Limb (tissue), 2 donors: ENCODE measurements around the gene MCRIP1.

ENCODE experiments used
- DNase-seq, 2 donors: peaks; one replicate each; pipeline ENCODE4 v3.0.0-alpha.2; 2016; ENCODE audit errors: extremely low spot score in 2 of 2

The MCRIP1 gene

DNA sequence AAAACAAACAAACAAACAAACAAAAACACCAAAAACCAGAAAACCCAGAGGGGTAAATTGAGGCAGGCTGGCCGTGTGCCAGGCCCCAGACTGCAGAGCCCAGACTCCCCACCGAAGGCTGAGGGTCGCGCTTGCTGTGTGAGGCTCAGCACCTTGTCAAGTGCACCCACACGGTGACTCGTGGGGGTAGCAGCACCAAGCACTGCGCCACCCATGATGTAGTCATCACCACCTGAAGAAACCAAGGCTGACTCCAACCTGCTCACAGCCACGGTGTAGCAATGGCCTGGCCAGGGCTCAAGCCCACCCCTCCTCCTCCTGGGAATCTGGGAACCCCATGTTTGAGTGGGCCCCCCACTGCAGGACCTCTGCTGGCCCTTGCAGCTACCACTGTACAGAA is 11.9 kb downstream of the MCRIP1 start:
- no peak for DNase-seq

DNA sequence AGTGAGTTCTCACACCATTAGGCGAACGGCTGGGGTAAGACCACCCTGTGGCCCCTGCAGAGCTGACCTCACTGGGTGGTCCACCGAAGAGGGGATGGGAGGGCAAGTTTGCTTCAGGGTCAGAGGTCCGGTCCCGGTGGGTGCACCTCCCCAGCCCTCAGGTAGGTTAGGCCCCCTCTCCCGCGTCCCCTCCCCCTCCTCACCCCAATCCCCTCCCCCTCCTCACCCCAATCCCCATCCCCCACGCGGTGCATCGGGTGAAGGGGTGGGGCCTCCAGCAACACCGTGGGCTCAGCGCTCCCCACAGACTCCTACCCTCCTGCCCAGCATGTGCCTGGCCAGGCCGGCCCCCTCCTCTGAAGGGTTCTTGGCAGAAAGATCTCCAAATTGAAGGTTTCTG is 13.4 kb downstream of the MCRIP1 start:
- no peak for DNase-seq

DNA sequence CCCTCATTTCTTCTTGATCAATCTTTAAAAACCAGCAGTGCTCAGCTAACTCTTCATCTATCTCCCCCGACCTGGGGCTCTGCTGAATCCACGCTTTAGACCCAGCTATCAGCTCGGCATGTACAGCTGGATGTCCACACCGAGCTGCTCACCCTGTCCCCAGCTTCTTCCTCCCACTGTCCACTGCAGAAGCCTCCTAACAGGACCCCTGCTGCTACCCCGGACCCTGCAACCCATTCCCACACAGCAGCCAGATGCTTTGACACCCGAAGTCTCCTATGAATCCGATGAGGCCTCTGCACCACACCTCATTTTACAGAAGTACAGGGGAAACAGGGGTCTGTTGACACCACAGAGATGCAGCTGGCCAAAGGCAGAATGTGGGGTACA is 15.3 kb downstream of the MCRIP1 start:
- DNase-seq, result no peak

DNA sequence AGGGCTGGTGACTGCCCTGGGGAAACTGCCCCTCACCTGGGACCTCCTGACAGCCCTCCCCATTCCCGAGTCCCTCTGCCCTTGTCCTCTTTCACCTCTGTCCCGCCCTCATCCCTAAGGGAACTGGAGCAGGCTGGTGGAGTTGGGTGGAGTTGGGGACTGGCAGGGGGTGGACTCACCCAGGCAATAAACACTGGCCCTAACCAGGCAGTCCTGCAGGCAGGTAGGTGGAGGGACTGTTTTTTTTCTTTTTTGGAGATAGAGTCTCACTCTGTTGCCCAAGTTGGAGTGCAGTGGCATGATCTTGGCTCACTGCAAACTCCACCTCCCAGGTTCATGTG is 17.5 kb downstream of the MCRIP1 start:
- no peak for DNase-seq

DNA sequence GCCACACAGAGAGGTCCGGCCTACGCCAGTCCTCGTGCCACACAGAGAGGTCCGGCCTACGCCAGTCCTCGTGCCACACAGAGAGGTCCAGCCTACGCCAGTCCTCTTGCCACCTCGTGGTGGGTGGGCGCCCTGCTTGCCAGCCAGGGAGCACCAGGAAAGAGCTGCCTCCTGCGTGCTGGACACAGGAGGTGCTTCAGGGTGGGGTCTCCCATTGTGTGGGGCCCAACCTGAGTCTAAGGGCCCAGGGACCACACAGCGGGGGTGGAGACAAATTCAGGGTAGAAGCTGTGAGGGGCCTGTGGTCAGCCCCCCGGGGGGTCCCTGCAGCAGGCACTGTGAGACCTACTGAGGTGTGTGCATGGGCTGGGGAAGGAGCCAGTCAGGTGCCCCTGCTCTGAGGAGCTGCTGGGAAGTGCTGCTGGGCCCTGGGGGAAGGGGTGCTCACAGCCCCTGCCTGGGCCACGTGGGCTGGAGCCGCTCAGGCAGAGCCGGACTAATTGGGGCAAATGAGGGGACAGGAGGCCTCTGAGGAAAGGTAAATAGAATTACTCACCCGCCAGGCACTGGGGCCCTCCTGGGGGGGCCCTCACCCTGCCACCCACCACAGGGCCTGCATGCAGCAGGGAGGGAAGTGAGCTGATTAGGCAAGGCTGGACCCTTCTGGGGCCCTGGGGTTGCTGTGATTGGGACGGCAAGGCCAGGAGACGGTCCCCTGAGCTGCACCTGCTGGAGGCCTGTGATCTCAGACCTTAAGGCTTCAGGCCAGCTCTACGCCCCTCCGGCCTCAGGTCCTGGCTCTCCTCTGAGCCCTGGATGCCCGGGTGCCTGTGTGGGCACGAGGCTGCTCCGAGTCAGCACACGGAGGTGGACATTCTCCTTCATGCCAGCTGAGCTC is 18.1 kb downstream of the MCRIP1 start:
- DNase-seq, result no peak

DNA sequence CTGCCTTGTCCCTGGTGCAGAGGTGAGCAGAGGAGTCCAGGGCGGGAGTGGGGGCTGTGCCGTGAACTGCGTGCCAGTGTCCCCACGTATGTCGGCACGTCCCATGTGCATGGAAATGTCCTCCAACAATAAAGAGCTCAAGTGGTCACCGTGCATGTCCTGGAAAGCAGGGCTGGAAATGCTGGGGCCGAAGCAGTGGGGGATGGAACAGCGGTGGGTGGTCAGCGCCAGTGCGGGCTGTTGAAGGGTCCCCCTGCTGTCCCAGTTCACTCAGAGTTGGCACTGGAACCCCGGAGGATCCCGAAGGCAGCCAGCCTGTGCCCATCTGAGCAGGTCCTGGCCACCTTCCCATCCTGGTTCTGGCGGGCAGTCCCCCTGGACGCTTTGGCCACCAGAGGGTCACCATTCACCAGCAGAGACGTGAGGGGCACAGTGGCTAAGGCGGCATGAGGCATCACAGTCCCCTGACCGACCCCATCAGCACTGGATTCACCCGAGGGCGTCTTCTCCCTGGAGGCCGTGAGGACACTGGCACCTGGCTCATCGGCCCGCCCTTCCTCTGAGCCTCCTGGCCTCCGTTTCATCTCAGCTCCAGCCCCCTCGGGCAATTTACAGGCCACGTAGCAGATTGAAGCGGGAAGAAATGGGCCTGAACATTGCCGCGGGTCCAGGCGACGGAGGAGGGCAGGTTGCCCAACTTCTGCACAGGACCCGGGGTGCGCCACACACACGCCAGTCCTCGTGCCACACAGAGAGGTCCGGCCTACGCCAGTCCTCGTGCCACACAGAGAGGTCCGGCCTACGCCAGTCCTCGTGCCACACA is 19.0 kb downstream of the MCRIP1 start:
- no peak for DNase-seq

GRCh38 chr17:81813371-81813684 is 19.8 kb downstream of the MCRIP1 start:
- DNase-seq, result no peak

GRCh38 chr17:81812571-81813370 is 20.3 kb downstream of the MCRIP1 start:
- DNase-seq, result no peak

- DNase-seq, result no peak
These were observed 21.2 kb downstream of the MCRIP1 start for GRCh38 chr17:81811705-81812570.

DNA sequence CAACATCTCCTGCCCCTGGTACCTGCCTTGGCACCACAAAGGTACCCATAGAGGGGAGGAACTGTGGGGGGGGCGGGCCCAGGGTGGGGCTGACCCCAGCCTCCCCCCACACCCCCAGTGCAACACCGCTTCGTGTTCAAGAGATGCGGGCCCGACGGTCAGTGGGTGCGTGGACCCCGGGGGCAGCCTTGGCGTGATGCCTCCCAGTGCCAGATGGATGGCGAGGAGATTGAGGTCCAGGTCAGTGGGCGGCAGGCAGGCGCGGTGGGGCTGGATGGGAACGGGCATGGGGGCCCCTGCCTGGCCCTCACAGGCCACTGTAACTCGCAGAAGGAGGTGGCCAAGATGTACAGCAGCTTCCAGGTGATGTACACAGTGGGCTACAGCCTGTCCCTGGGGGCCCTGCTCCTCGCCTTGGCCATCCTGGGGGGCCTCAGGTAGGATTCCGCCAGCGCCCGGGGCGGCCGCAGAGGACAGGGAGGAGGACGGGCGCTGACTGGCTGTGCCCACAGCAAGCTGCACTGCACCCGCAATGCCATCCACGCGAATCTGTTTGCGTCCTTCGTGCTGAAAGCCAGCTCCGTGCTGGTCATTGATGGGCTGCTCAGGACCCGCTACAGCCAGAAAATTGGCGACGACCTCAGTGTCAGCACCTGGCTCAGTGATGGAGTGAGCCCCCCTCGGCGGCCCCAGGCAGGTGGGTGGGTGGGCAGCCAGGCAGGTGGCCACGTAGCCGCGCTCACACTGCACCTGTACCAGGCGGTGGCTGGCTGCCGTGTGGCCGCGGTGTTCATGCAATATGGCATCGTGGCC is 22.0 kb downstream of the MCRIP1 start:
- DNase-seq, result no peak

DNA sequence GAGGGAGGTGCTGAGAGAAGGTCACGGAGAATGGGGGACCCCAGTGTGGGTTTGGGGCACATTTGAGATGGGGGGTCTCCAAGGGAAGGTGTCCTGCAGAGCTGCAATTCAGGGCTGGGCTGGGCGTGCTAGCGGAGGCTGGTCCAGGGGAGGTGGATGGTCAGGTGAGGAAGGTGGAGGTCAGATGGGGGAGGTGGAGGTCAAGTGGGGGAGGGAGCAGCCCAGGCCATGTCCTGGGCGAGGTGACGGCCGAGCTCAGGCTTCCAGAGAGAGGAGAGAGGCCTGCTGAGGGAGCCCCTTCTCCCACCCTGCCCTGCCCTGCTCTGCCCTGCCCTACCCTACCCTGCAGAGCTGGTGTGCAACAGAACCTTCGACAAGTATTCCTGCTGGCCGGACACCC is 22.6 kb downstream of the MCRIP1 start:
- no peak for DNase-seq

GRCh38 chr17:81809556-81809998 is 23.5 kb downstream of the MCRIP1 start:
- no peak for DNase-seq

GRCh38 chr17:81808778-81809555 is 24.1 kb downstream of the MCRIP1 start:
- DNase-seq, result no peak

- DNase-seq, result no peak
These were observed 25.3 kb downstream of the MCRIP1 start for GRCh38 chr17:81807839-81808238.

GRCh38 chr17:81807210-81807719 is 25.8 kb downstream of the MCRIP1 start:
- no peak for DNase-seq

- no peak for DNase-seq
These were observed 26.5 kb downstream of the MCRIP1 start for GRCh38 chr17:81806461-81807209.

DNA sequence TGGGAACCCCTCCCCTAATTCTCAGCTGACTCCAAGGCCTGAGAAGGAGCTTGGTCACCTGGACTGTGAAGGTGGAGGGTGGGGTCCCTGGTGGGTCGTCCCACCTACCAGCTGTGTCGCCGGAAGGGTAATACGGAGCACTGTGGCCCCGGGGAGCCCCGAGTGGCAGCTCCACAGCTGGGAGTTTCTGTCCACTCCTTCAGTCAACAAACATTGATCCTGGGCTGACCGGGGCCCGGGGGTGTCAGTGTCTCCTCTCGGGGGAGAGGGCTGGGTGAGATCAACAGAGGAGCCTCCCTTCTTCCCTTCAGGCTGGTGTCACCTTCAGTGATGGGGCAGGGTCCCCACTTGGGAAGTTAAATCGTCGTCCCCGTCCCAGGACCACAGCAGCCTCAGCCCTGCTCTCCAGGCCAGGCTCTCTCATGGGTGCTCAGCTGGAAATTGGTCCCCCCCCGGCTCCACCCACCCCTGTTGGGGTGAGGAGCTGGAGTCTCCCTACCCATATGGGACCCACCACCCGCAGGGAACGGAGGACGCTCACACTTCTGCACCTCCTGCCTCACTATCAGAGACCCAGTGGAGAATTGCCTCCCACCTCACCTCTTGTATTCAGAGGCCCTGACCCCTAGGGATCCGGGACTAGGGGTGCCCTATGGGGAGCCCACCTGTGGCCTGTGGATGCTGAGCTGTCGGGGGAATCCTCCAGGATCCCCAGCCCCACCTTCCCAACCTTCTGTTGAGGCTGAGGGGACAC is 27.2 kb downstream of the MCRIP1 start:
- DNase-seq, result no peak
